Uterus (tissue), 4 donors: ENCODE measurements around the gene WWOX. TPM values are rescaled to one million over a fixed set of nuclear protein-coding genes. Genes with fewer than 3 reads are reported as not detected.

Experiments used
- DNase-seq, 2 donors: peaks; one replicate each; pipeline ENCODE4 v3.0.0-alpha.2; 2019 to 2020
- H3K27ac ChIP-seq, 2 donors: fragments of 200-600 bp; sonication (generic); 1 replicate in 1 of 2; 2 replicates in 1 of 2; pipeline ENCODE4 v1.5.1; 2016 to 2018
- H3K27me3 ChIP-seq, 2 donors: fragments of 200-600 bp; sonication (generic); one replicate each; pipeline ENCODE4 v1.5.1; 2018 to 2019; ENCODE audit warnings: control low read depth in 1 of 2
- H3K36me3 ChIP-seq, 2 donors: fragments of 200-600 bp; sonication (generic); one replicate each; pipeline ENCODE4 v1.5.1; 2019; ENCODE audit warnings: control low read depth in 1 of 2
- H3K4me1 ChIP-seq, 2 donors: fragments of 200-600 bp; sonication (generic); one replicate each; pipeline ENCODE4 v1.5.1; 2018 to 2019; ENCODE audit warnings: control low read depth in 1 of 2
- H3K4me3 ChIP-seq, 2 donors: fragments of 200-600 bp; sonication (generic); 1 replicate in 1 of 2; 2 replicates in 1 of 2; pipeline ENCODE4 v1.5.1; 2018 to 2019; ENCODE audit warnings: mild to moderate bottlenecking in 1 of 2
- H3K9me3 ChIP-seq, 2 donors: fragments of 200-600 bp; sonication (generic); one replicate each; pipeline ENCODE4 v1.5.1; 2019; ENCODE audit warnings: control low read depth in 1 of 2
- POLR2A ChIP-seq, 2 donors: fragments of 450-650 bp; IDR thresholded peaks; one replicate each; pipeline ENCODE4 v1.6.1; 2016; ENCODE audit warnings: antibody characterized with exemption in 2 of 2, mild to moderate bottlenecking in 1 of 2, moderate library complexity in 1 of 2
- intact Hi-C: fragments of 100-400 bp; cut with DNase I; formaldehyde crosslinking; loops from one replicate; pipeline ENCODE4 v1.15.1; 2023; ENCODE audit warnings: low total_unique reads
- total RNA-seq, 4 donors: library from RNA; depleted of rRNA in 3 of 4; stranded (reverse); fragments of >200 nt in 3 of 4; gene quantifications; one replicate each; pipeline versions ENCODE4 v1.1.0 to v1.2.4, GENCODE V29; 2014 to 2023
- TF ChIP-seq, protein P1 (sequence below), 4 experiments: fragments of 200-600 bp in 2 of 4; fragments of 450-650 bp in 2 of 4; sonication (generic) in 2 of 4; IDR thresholded peaks; one replicate each; pipeline ENCODE4 v1.5.1; 2016 to 2019; ENCODE audit warnings: antibody characterized with exemption in 4 of 4, mild to moderate bottlenecking in 2 of 4, moderate library complexity in 1 of 4
- donor health status: DM: yes; HTN: yes; CAD: no.

The WWOX gene
- total RNA-seq, 4 donors from 2014 or later, result 34.1 to 99.9 (median 55.8) TPM

DNA sequence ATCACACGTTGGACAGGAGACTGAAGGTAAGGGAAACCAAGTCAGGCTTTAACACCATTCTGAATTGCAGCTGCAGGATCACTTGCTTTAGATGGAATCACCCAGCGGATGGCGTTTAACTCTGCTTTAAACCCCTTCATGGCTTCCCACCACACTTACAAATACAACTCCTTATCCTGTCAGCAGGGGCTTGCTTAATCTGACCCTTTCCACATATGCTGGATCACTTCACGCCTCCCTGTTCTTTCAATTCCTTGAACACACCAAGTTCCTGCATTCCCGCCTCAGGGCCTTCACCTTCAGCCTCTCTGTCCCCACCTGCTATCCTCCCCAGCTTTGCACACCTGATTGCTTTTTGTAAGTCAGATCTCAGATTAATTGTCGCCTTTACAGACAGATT is 1058.9 kb downstream of the WWOX start:
- DNase-seq, result no peak
- no peaks in the 10 kb centered on the region for H3K36me3 ChIP-seq
- H3K9me3 ChIP-seq, result no peaks in the 10 kb centered on the region
- H3K4me3 ChIP-seq, result no peak overlapping the region
- TF ChIP-seq POLR2A (IDR thresholded peaks at IDR 0.05), result no peak
- TF ChIP-seq, protein P1, sequence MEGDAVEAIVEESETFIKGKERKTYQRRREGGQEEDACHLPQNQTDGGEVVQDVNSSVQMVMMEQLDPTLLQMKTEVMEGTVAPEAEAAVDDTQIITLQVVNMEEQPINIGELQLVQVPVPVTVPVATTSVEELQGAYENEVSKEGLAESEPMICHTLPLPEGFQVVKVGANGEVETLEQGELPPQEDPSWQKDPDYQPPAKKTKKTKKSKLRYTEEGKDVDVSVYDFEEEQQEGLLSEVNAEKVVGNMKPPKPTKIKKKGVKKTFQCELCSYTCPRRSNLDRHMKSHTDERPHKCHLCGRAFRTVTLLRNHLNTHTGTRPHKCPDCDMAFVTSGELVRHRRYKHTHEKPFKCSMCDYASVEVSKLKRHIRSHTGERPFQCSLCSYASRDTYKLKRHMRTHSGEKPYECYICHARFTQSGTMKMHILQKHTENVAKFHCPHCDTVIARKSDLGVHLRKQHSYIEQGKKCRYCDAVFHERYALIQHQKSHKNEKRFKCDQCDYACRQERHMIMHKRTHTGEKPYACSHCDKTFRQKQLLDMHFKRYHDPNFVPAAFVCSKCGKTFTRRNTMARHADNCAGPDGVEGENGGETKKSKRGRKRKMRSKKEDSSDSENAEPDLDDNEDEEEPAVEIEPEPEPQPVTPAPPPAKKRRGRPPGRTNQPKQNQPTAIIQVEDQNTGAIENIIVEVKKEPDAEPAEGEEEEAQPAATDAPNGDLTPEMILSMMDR (IDR thresholded peaks at IDR 0.05), result no peak
- no peaks in the 10 kb centered on the region for H3K4me1 ChIP-seq
- intact Hi-C loops, result no loop called here
- H3K27me3 ChIP-seq, result no peaks in the 10 kb centered on the region
- H3K27ac ChIP-seq, result no peak overlapping the region

GRCh38 chr16:79159261-79160049 is 1060.0 kb downstream of the WWOX start:
- H3K36me3 ChIP-seq, result no peaks in the 10 kb centered on the region
- TF ChIP-seq POLR2A (IDR thresholded peaks at IDR 0.05), result no peak
- TF ChIP-seq, protein P1 (IDR thresholded peaks at IDR 0.05), result no peak
- H3K9me3 ChIP-seq, result no peaks in the 10 kb centered on the region
- no peaks in the 10 kb centered on the region for H3K4me1 ChIP-seq
- H3K27ac ChIP-seq, result no peak overlapping the region
- intact Hi-C loops, result no loop called here
- DNase-seq, result no peak
- H3K4me3 ChIP-seq, result no peak overlapping the region
- H3K27me3 ChIP-seq, result no peaks in the 10 kb centered on the region

DNA sequence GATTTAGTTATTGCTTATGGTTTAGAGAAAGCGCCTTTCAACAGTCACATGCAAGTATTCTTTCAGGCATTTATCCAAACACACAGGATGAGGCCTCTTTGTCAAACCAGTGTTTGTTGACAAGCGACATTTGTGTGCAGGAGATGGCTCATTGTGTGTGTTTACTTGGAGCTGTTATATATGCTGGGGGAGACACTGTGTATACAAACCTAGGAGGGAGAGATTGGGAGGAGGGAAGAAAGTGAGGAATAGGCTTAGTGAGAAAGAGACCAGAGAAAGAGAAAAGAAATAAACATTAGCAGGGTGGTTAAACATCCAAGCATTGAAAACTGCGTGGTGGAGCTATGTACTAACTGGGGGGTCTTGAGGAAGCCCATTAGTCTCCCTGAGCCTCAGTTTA is 1063.5 kb downstream of the WWOX start:
- no peak for DNase-seq
- Histone ChIP-seq H3K4me3 (no peak overlapping the region), H3K4me1 (no peaks in the 10 kb centered on the region), H3K27ac (no peak overlapping the region), H3K36me3 (no peaks in the 10 kb centered on the region), H3K27me3 (no peaks in the 10 kb centered on the region), H3K9me3 (no peaks in the 10 kb centered on the region)
- TF ChIP-seq, protein P1 (IDR thresholded peaks at IDR 0.05), result no peak
- TF ChIP-seq POLR2A (IDR thresholded peaks at IDR 0.05), result no peak
- intact Hi-C loops, result no loop called here

- no peak for DNase-seq
- Histone ChIP-seq H3K4me1 (no peaks in the 10 kb centered on the region), H3K27me3 (no peaks in the 10 kb centered on the region), H3K4me3 (no peak overlapping the region), H3K9me3 (no peaks in the 10 kb centered on the region), H3K36me3 (no peaks in the 10 kb centered on the region), H3K27ac (no peak overlapping the region)
- intact Hi-C loops, result no loop called here
- TF ChIP-seq, protein P1 (IDR thresholded peaks at IDR 0.05), result no peak
- TF ChIP-seq POLR2A (IDR thresholded peaks at IDR 0.05), result no peak
Measured at GRCh38 chr16:79163691-79164387, 1064.4 kb downstream of the WWOX start.

GRCh38 chr16:79164388-79164995 is 1065.0 kb downstream of the WWOX start:
- Histone ChIP-seq H3K27me3 (no peaks in the 10 kb centered on the region), H3K36me3 (no peaks in the 10 kb centered on the region), H3K9me3 (no peaks in the 10 kb centered on the region), H3K4me1 (no peaks in the 10 kb centered on the region), H3K4me3 (no peak overlapping the region), H3K27ac (no peak overlapping the region)
- intact Hi-C loops, result no loop called here
- TF ChIP-seq, protein P1 (IDR thresholded peaks at IDR 0.05), result no peak
- no peak for TF ChIP-seq POLR2A (IDR thresholded peaks at IDR 0.05)
- DNase-seq, result no peak
